OCI-LY7 (cell line): ENCODE measurements around the gene HLCS. TPM values are rescaled to one million over a fixed set of nuclear protein-coding genes. Genes with fewer than 3 reads are reported as not detected.

ENCODE experiments used
- BruUV-seq: library from RNA; stranded (reverse); fragments of 400-500 nt; replicated peaks from 2 replicates; lab custom pipeline; 2021; lab: Mats Ljungman, UMichigan
- CTCF ChIA-PET: fragments of 300-600 bp; sonication (Branson Sonifier 250); formaldehyde crosslinking; loops from one replicate; lab custom pipeline; 2022; ENCODE audit warnings: antibody characterized with exemption; ENCODE audit not compliant: unreplicated experiment; lab: Charles Lee
- POLR2A ChIA-PET: fragments of 300-600 bp; sonication (Branson Sonifier 250); formaldehyde crosslinking; loops from one replicate; lab custom pipeline; 2022; ENCODE audit warnings: antibody characterized with exemption; lab: Charles Lee
- DNase-seq: peaks from one replicate; pipeline ENCODE4 v3.0.0-alpha.2; 2015; ENCODE audit warnings: low spot score
- H2AFZ ChIP-seq: fragments of 200-600 bp; sonication (generic), shearing (Covaris generic); 2 replicates; pipeline ENCODE4 v1.6.1; 2014; ENCODE audit warnings: mild to moderate bottlenecking, antibody characterized with exemption, low read length, moderate library complexity
- H3K27ac ChIP-seq: fragments of 200-600 bp; sonication (generic); 2 replicates; pipeline ENCODE4 v1.5.1; 2014; ENCODE audit warnings: mixed run types, low read depth, mild to moderate bottlenecking, moderate library complexity, low read length, inconsistent platforms; ENCODE audit not compliant: poor library complexity, severe bottlenecking
- H3K36me3 ChIP-seq: fragments of 200-600 bp; sonication (generic); 2 replicates; pipeline ENCODE4 v1.6.1; 2014; ENCODE audit warnings: mild to moderate bottlenecking, antibody characterized with exemption, low read length, moderate library complexity, mixed read lengths; ENCODE audit not compliant: insufficient read depth
- H3K4me1 ChIP-seq: fragments of 200-600 bp; sonication (generic); 2 replicates; pipeline ENCODE4 v1.5.1; 2014; ENCODE audit warnings: mild to moderate bottlenecking, low read length; ENCODE audit not compliant: insufficient read depth, poor library complexity, severe bottlenecking
- H3K4me2 ChIP-seq: fragments of 200-600 bp; sonication (generic); 2 replicates; pipeline ENCODE4 v1.6.1; 2014; ENCODE audit warnings: mild to moderate bottlenecking, low read length
- H3K4me3 ChIP-seq: fragments of 200-600 bp; sonication (generic); 2 replicates; pipeline ENCODE4 v1.5.1; 2014; ENCODE audit warnings: mild to moderate bottlenecking, low read depth, low read length; ENCODE audit not compliant: poor library complexity, severe bottlenecking
- H3K79me2 ChIP-seq: fragments of 200-600 bp; sonication (generic); 2 replicates; pipeline ENCODE4 v1.6.1; 2016; ENCODE audit warnings: low read depth, mild to moderate bottlenecking, low read length, moderate library complexity, mixed read lengths; ENCODE audit not compliant: insufficient read depth
- H3K9me2 ChIP-seq: fragments of 200-600 bp; sonication (generic); 2 replicates; pipeline ENCODE4 v1.6.1; 2016; ENCODE audit warnings: mild to moderate bottlenecking, low read length, mixed read lengths; ENCODE audit not compliant: insufficient read depth
- H3K9me3 ChIP-seq: fragments of 200-600 bp; sonication (generic); 2 replicates; pipeline ENCODE4 v1.6.1; 2014; ENCODE audit warnings: mild to moderate bottlenecking, mixed run types, low read length, mixed read lengths
- H4K20me1 ChIP-seq: fragments of 200-600 bp; sonication (generic); 2 replicates; pipeline ENCODE4 v1.6.1; 2014; ENCODE audit warnings: mild to moderate bottlenecking, antibody characterized with exemption, low read length, moderate library complexity, mixed read lengths; ENCODE audit not compliant: insufficient read depth
- EZH2phosphoT487 ChIP-seq: fragments of 200-600 bp; sonication (generic); IDR thresholded peaks from 2 replicates; pipeline ENCODE4 v1.6.1; 2018; ENCODE audit warnings: low read depth, borderline replicate concordance, mild to moderate bottlenecking, mixed run types, antibody characterized with exemption, low read length, moderate library complexity, mixed read lengths
- intact Hi-C: fragments of 100-400 bp; cut with micrococcal nuclease; formaldehyde crosslinking; loops from one replicate; pipeline ENCODE4 v1.10.0; 2022; ENCODE audit not compliant: unreplicated experiment
- total RNA-seq, 2 experiments: library from RNA; depleted of rRNA in 1 of 2; stranded (reverse); fragments of >200 nt in 1 of 2; shearing (Covaris generic) in 1 of 2; gene quantifications; 2 replicates each; pipeline ENCODE4 v1.2.3, GENCODE V29; 2014 to 2022
- TF ChIP-seq, protein P1 (sequence below): fragments of 200-600 bp; sonication (generic); conservative IDR thresholded peaks from 2 replicates; pipeline ENCODE4 v1.5.1; 2014; ENCODE audit warnings: mild to moderate bottlenecking, antibody characterized with exemption, low read length, moderate library complexity, mixed read lengths

Gene HLCS
- total RNA-seq, 2 experiments from 2014 or later = 12.0 to 20.9 TPM

DNA sequence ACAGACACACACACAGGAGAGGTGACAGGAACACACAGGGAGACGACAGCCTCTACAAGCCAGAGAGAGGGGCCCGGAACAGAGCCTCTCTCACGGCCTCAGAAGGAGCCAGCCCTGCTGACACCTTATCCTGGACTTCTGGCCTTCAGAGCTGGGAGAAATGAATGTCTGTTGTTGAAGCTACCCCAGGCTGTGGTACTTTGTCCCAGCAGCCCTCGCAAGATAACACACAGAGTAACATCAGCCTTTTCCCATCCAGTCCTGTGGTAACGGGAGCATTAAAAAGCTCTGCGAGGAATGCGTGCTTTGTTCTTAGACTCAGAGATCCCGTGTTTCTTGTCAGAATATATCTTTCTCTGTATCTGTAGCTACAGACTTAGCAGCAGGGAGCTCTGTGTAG lies 136.4 kb downstream of the HLCS start:
- ChIA-PET CTCF (no interaction called here), POLR2A (no interaction called here)
- no peak overlapping the region for H3K27ac ChIP-seq
- no peaks in the 10 kb centered on the region for H3K9me2 ChIP-seq
- no peaks in the 10 kb centered on the region for H3K9me3 ChIP-seq
- no TSS peak for BruUV-seq
- TF ChIP-seq EZH2phosphoT487 = no peak
- TF ChIP-seq, protein P1, sequence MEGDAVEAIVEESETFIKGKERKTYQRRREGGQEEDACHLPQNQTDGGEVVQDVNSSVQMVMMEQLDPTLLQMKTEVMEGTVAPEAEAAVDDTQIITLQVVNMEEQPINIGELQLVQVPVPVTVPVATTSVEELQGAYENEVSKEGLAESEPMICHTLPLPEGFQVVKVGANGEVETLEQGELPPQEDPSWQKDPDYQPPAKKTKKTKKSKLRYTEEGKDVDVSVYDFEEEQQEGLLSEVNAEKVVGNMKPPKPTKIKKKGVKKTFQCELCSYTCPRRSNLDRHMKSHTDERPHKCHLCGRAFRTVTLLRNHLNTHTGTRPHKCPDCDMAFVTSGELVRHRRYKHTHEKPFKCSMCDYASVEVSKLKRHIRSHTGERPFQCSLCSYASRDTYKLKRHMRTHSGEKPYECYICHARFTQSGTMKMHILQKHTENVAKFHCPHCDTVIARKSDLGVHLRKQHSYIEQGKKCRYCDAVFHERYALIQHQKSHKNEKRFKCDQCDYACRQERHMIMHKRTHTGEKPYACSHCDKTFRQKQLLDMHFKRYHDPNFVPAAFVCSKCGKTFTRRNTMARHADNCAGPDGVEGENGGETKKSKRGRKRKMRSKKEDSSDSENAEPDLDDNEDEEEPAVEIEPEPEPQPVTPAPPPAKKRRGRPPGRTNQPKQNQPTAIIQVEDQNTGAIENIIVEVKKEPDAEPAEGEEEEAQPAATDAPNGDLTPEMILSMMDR = no peak
- H2AFZ ChIP-seq = no peak overlapping the region
- no peak overlapping the region for H3K4me3 ChIP-seq
- intact Hi-C loops = no loop called here
- no peak for DNase-seq
- no peak overlapping the region for H3K4me2 ChIP-seq
- H4K20me1 ChIP-seq = no peaks in the 10 kb centered on the region
- no peaks in the 10 kb centered on the region for H3K4me1 ChIP-seq
- H3K36me3 ChIP-seq = no peaks in the 10 kb centered on the region
- H3K79me2 ChIP-seq = no peaks in the 10 kb centered on the region

DNA sequence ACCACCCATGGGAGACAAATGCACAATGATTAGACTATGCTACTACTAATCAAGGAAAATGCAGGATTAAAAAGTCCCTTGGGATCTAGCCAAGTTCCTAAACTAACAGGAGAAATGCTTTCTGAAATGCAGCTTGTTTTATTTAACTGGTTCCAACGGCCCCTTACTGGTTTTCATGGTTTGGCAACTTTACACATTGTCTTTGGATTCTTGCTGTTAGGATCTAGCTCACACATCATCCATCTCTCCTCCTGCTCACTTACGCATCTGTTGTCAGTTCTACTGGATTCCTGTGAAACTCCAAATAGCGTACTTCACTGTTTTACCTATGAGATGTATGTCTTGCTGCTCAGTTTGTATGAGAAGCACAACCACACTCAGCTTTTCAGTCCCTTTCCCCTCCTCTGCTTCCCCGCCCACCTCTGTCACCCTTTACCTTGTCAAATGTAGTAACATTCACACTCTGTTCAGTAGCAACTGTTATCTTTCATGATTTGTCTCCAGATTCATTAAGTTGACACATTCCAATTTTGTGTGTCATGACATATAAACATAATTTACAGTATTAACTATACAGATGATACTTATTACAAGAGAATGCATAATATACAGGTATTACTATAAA lies 137.5 kb downstream of the HLCS start:
- H3K9me2 ChIP-seq = no peaks in the 10 kb centered on the region
- H3K4me1 ChIP-seq = no peaks in the 10 kb centered on the region
- no peak overlapping the region for H3K4me2 ChIP-seq
- no peak overlapping the region for H3K27ac ChIP-seq
- no peaks in the 10 kb centered on the region for H3K36me3 ChIP-seq
- ChIA-PET POLR2A (no interaction called here), CTCF (no interaction called here)
- no peaks in the 10 kb centered on the region for H3K79me2 ChIP-seq
- H4K20me1 ChIP-seq = no peaks in the 10 kb centered on the region
- H3K4me3 ChIP-seq = no peak overlapping the region
- H3K9me3 ChIP-seq = no peaks in the 10 kb centered on the region
- no peak overlapping the region for H2AFZ ChIP-seq
- no peak for TF ChIP-seq EZH2phosphoT487
- TF ChIP-seq, protein P1 = no peak
- BruUV-seq = no TSS peak
- no peak for DNase-seq
- intact Hi-C loops = no loop called here

DNA sequence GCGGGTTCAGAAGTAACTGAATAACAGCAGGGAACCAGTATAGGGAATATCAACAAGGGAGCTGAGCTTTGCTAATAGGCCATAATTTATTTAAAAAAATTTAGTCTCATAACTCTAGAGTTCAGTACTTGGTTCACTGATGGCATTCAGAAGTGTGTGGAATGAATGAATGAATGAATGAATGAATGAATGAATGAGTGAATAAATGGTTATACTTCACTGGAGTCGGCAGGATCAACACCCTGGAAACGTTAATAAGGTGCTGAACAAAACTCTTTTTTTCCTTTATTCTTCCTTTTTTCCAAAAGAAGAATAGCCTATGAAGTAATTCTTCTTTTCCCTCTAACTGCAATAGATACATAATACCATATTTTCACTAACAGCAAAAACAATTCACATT lies 138.3 kb downstream of the HLCS start:
- Histone ChIP-seq H3K36me3 (no peaks in the 10 kb centered on the region), H4K20me1 (no peaks in the 10 kb centered on the region), H3K4me1 (no peaks in the 10 kb centered on the region), H3K9me3 (no peaks in the 10 kb centered on the region), H3K4me3 (no peak overlapping the region), H3K27ac (no peak overlapping the region), H3K9me2 (no peaks in the 10 kb centered on the region), H3K79me2 (no peaks in the 10 kb centered on the region), H2AFZ (no peak overlapping the region), H3K4me2 (no peak overlapping the region)
- TF ChIP-seq, protein P1 = no peak
- TF ChIP-seq EZH2phosphoT487 = no peak
- intact Hi-C loops = no loop called here
- BruUV-seq = no TSS peak
- DNase-seq = no peak
- ChIA-PET POLR2A (interaction anchor here (0.5 kb wide), 1 partner anchor 604 kb away, joined by 6 read pairs; no protein-coding TSS in a partner anchor), CTCF (no interaction called here)
